HepG2 (cell line): ENCODE data around the gene ARR3. TPM values are rescaled to one million over a fixed set of nuclear protein-coding genes. Genes with fewer than 3 reads are reported as not detected.

ENCODE experiments used
- CAMTA2 ChIP-seq: sonication (generic); formaldehyde crosslinking; IDR thresholded peaks from 2 replicates; pipeline ENCODE4 v1.4.0; 2020; ENCODE audit warnings: mild to moderate bottlenecking, missing genetic modification reagents, borderline replicate concordance
- CC2D1A ChIP-seq: sonication (generic); formaldehyde crosslinking; IDR thresholded peaks from 2 replicates; pipeline ENCODE4 v1.8.1; 2023; ENCODE audit warnings: mild to moderate bottlenecking, missing genetic modification reagents
- CCAR2 ChIP-seq: fragments of 200-400 bp; formaldehyde crosslinking; optimal IDR thresholded peaks from 2 replicates; pipeline ENCODE3; 2018; ENCODE audit warnings: low read depth, mild to moderate bottlenecking, low read length, moderate library complexity
- DNMT3B ChIP-seq: conservative IDR thresholded peaks from 2 replicates; pipeline ENCODE4 v1.6.1; 2016; ENCODE audit warnings: missing biosample characterization, control low read depth
- FOXC1 ChIP-seq: sonication (generic); formaldehyde crosslinking; IDR thresholded peaks from 2 replicates; pipeline ENCODE4 v1.8.0; 2022; ENCODE audit warnings: mild to moderate bottlenecking, missing genetic modification reagents, borderline replicate concordance
- GATAD1 ChIP-seq: IDR thresholded peaks from 2 replicates; pipeline ENCODE4 v1.6.1; 2016; ENCODE audit warnings: missing genetic modification reagents, missing compliant biosample characterization
- MBNL3 ChIP-seq: fragments of 250-450 bp; sonication (Bioruptor Pico); conservative IDR thresholded peaks from 2 replicates; pipeline ENCODE4 v1.8.0; 2022; ENCODE audit warnings: mild to moderate bottlenecking, inconsistent platforms
- PATZ1 ChIP-seq: sonication (generic); formaldehyde crosslinking; IDR thresholded peaks from 2 replicates; pipeline ENCODE4 v1.4.0; 2020; ENCODE audit warnings: missing genetic modification reagents
- PHF21A ChIP-seq: sonication (generic); formaldehyde crosslinking; IDR thresholded peaks from 2 replicates; pipeline ENCODE4 v1.5.0; 2020; ENCODE audit warnings: mild to moderate bottlenecking, missing genetic modification reagents
- RNF219 ChIP-seq: sonication (generic); formaldehyde crosslinking; IDR thresholded peaks from 2 replicates; pipeline ENCODE4 v1.5.0; 2020; ENCODE audit warnings: mild to moderate bottlenecking, missing genetic modification reagents
- SIN3A ChIP-seq: IDR thresholded peaks from 2 replicates; pipeline ENCODE4 v1.6.1; 2011; ENCODE audit warnings: low read depth, mild to moderate bottlenecking, control low read depth, low read length, borderline replicate concordance
- SNAPC2 ChIP-seq: sonication (generic); formaldehyde crosslinking; IDR thresholded peaks from 2 replicates; pipeline ENCODE4 v1.8.1; 2022; ENCODE audit warnings: mild to moderate bottlenecking, missing genetic modification reagents
- ZFX ChIP-seq: sonication (generic); formaldehyde crosslinking; IDR thresholded peaks from 2 replicates; pipeline ENCODE4 v1.4.0; 2020; ENCODE audit warnings: mild to moderate bottlenecking, low read depth, missing genetic modification reagents, moderate library complexity
- ZNF383 ChIP-seq: sonication (generic); formaldehyde crosslinking; IDR thresholded peaks from 2 replicates; pipeline ENCODE4 v1.4.0; 2020; ENCODE audit warnings: missing genetic modification reagents, mild to moderate bottlenecking, borderline replicate concordance
- ZNF546 ChIP-seq: sonication (generic); formaldehyde crosslinking; conservative IDR thresholded peaks from 2 replicates; pipeline ENCODE4 v1.8.1; 2023; ENCODE audit warnings: mild to moderate bottlenecking, missing genetic modification reagents
- ZNF564 ChIP-seq: sonication (generic); formaldehyde crosslinking; IDR thresholded peaks from 2 replicates; pipeline ENCODE4 v1.8.1; 2023; ENCODE audit warnings: mild to moderate bottlenecking, missing genetic modification reagents
- ZNF572 ChIP-seq: sonication (generic); formaldehyde crosslinking; IDR thresholded peaks from 2 replicates; pipeline ENCODE4 v1.5.1; 2020; ENCODE audit warnings: mild to moderate bottlenecking, missing genetic modification reagents
- ZNF776 ChIP-seq: sonication (generic); formaldehyde crosslinking; IDR thresholded peaks from 2 replicates; pipeline ENCODE4 v1.4.0; 2020; ENCODE audit warnings: mild to moderate bottlenecking, missing genetic modification reagents
- ZNF782 ChIP-seq: sonication (generic); formaldehyde crosslinking; IDR thresholded peaks from 2 replicates; pipeline ENCODE4 v1.4.0; 2020; ENCODE audit warnings: missing genetic modification reagents, mild to moderate bottlenecking, borderline replicate concordance
- polyA plus RNA-seq, 8 experiments: library from polyadenylated mRNA; depleted of rRNA in 3 of 8; stranded (reverse) in 7 of 8; unstranded in 1 of 8; fragments of >200 nt; fragmentation: Illumina TruSeq in 4 of 8; extraction: Trizol in 4 of 8; gene quantifications; 2 replicates each; pipeline versions ENCODE4 v1.2.1 to v1.2.3, GENCODE V29; 2011 to 2016; ENCODE audit warnings: low read depth in 4 of 8, missing spikeins in 1 of 8, mixed read lengths in 1 of 8; ENCODE audit not compliant: insufficient read depth in 1 of 8
- total RNA-seq, 5 experiments: library from RNA; depleted of rRNA; stranded (reverse); fragments of >200 nt; fragmentation: Illumina TruSeq; extraction: Trizol; gene quantifications; 2 replicates each; pipeline ENCODE4 v1.2.3, GENCODE V29; 2016; ENCODE audit warnings: low read depth in 1 of 5
- TF ChIP-seq, protein P1 (sequence below): sonication (generic); formaldehyde crosslinking; IDR thresholded peaks from 2 replicates; pipeline ENCODE4 v1.9.0; 2021; ENCODE audit warnings: missing genetic modification reagents, borderline replicate concordance
- TF ChIP-seq, protein P2 (sequence below): IDR thresholded peaks from 2 replicates; pipeline ENCODE4 v1.6.1; 2016; ENCODE audit warnings: mild to moderate bottlenecking, missing biosample characterization, missing genetic modification reagents
- TF ChIP-seq, protein P3 (sequence below): sonication (generic); formaldehyde crosslinking; IDR thresholded peaks from 2 replicates; pipeline ENCODE4 v1.5.0; 2020; ENCODE audit warnings: mild to moderate bottlenecking, missing genetic modification reagents

Gene ARR3
- total and polyA plus RNA-seq, 2 of the 13 experiments (the other 11 are each of a cell fraction or from before 2014, with no cell fraction given) = not detected

GRCh38 chrX:70289793-70290770, 21.9 kb downstream of the ARR3 start, which contains the start of the genes KIF4A and PDZD11 (continued):
- TF ChIP-seq, protein P1, sequence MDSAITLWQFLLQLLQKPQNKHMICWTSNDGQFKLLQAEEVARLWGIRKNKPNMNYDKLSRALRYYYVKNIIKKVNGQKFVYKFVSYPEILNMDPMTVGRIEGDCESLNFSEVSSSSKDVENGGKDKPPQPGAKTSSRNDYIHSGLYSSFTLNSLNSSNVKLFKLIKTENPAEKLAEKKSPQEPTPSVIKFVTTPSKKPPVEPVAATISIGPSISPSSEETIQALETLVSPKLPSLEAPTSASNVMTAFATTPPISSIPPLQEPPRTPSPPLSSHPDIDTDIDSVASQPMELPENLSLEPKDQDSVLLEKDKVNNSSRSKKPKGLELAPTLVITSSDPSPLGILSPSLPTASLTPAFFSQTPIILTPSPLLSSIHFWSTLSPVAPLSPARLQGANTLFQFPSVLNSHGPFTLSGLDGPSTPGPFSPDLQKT (CRISPR knock-in tag) = no peak
- TF ChIP-seq FOXC1 (CRISPR knock-in tag) = no peak
- TF ChIP-seq CC2D1A (CRISPR knock-in tag) = no peak
- no peak for TF ChIP-seq ZNF572 (CRISPR knock-in tag)
- no peak for TF ChIP-seq MBNL3 (CRISPR knock-in tag)
- TF ChIP-seq SIN3A = peak; percentile 97; the same call in 1 of the 2 replicates
- 0 out of 2 replicates have a peak, but pooled peaks have one; percentile 13 for TF ChIP-seq SNAPC2 (CRISPR knock-in tag)
- TF ChIP-seq, protein P2, sequence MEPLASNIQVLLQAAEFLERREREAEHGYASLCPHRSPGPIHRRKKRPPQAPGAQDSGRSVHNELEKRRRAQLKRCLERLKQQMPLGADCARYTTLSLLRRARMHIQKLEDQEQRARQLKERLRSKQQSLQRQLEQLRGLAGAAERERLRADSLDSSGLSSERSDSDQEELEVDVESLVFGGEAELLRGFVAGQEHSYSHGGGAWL (CRISPR knock-in tag) = no peak
- TF ChIP-seq, protein P3, sequence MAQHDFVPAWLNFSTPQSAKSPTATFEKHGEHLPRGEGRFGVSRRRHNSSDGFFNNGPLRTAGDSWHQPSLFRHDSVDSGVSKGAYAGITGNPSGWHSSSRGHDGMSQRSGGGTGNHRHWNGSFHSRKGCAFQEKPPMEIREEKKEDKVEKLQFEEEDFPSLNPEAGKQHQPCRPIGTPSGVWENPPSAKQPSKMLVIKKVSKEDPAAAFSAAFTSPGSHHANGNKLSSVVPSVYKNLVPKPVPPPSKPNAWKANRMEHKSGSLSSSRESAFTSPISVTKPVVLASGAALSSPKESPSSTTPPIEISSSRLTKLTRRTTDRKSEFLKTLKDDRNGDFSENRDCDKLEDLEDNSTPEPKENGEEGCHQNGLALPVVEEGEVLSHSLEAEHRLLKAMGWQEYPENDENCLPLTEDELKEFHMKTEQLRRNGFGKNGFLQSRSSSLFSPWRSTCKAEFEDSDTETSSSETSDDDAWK (CRISPR knock-in tag) = no peak
- no peak for TF ChIP-seq ZNF782 (CRISPR knock-in tag)
- TF ChIP-seq GATAD1 (CRISPR knock-in tag) = peak; percentile 87
- TF ChIP-seq DNMT3B (CRISPR knock-in tag) = no peak
- TF ChIP-seq CCAR2 = no peak
- peak; percentile 56; the same call in 1 of the 2 replicates for TF ChIP-seq ZFX
- TF ChIP-seq ZNF546 (CRISPR knock-in tag) = no peak
- no peak for TF ChIP-seq PHF21A (CRISPR knock-in tag)
- no peak for TF ChIP-seq ZNF776 (CRISPR knock-in tag)
- TF ChIP-seq CAMTA2 (CRISPR knock-in tag) = no peak
- TF ChIP-seq RNF219 = no peak
- TF ChIP-seq ZNF383 (CRISPR knock-in tag) = no peak
- no peak for TF ChIP-seq PATZ1 (CRISPR knock-in tag)
- no peak for TF ChIP-seq ZNF564 (CRISPR knock-in tag)
